Neuronal stem cell (in vitro differentiated cells): ENCODE measurements around the gene KIF26B.

Experiments
- DNase-seq: peaks from one replicate; pipeline ENCODE4 v3.0.0-alpha.2; 2013; ENCODE audit warnings: low spot score
- H2AFZ ChIP-seq: one replicate; pipeline ENCODE4 v1.6.1; 2013; ENCODE audit warnings: mild to moderate bottlenecking, low read length, inconsistent platforms
- H2AK5ac ChIP-seq: 2 replicates; pipeline ENCODE4 v1.6.1; 2013; ENCODE audit warnings: low read depth, mild to moderate bottlenecking, inconsistent platforms, low read length, moderate library complexity, mixed read lengths
- H2BK120ac ChIP-seq: 2 replicates; pipeline ENCODE4 v1.6.1; 2013; ENCODE audit warnings: low read depth, mild to moderate bottlenecking, inconsistent platforms, low read length, moderate library complexity, mixed read lengths
- H2BK12ac ChIP-seq: one replicate; pipeline ENCODE4 v1.6.1; 2013; ENCODE audit warnings: low read length, inconsistent platforms
- H2BK15ac ChIP-seq: 2 replicates; pipeline ENCODE4 v1.6.1; 2013; ENCODE audit warnings: mild to moderate bottlenecking, low read length, inconsistent platforms, mixed read lengths
- H2BK5ac ChIP-seq: one replicate; pipeline ENCODE4 v1.6.1; 2013; ENCODE audit warnings: inconsistent platforms, mild to moderate bottlenecking, low read length, moderate library complexity
- H3K14ac ChIP-seq: one replicate; pipeline ENCODE4 v1.6.1; 2013; ENCODE audit warnings: low read length, inconsistent platforms
- H3K18ac ChIP-seq: 2 replicates; pipeline ENCODE4 v1.6.1; 2013; ENCODE audit warnings: low read length, inconsistent platforms
- H3K23ac ChIP-seq: 2 replicates; pipeline ENCODE4 v1.6.1; 2013; ENCODE audit warnings: low read depth, mild to moderate bottlenecking, mixed read lengths, low read length, inconsistent platforms; ENCODE audit not compliant: poor library complexity
- H3K27ac ChIP-seq: replicated peaks from 3 replicates; pipeline ENCODE4 v1.5.1; 2013; ENCODE audit warnings: low read length, inconsistent platforms
- H3K27me3 ChIP-seq, 3 experiments: 2 replicates each; pipeline ENCODE4 v1.6.1; 2013; ENCODE audit warnings: low read length in 3 of 3, mild to moderate bottlenecking in 2 of 3, inconsistent platforms in 1 of 3, low read depth in 1 of 3, mixed read lengths in 1 of 3, moderate library complexity in 1 of 3; ENCODE audit not compliant: control insufficient read depth in 3 of 3, insufficient read depth in 3 of 3
- H3K36me3 ChIP-seq, 2 donors: replicated peaks in 1 of 2; 2 replicates each; pipeline ENCODE4 v1.6.1; 2013; ENCODE audit warnings: low read length in 2 of 2; ENCODE audit not compliant: control insufficient read depth in 2 of 2, insufficient read depth in 2 of 2
- H3K4ac ChIP-seq: 2 replicates; pipeline ENCODE4 v1.6.1; 2013; ENCODE audit warnings: inconsistent platforms, mild to moderate bottlenecking, low read length, moderate library complexity
- H3K4me1 ChIP-seq, 2 donors: 1 replicate in 1 of 2; 2 replicates in 1 of 2; pipeline ENCODE4 v1.6.1; 2013; ENCODE audit warnings: low read length in 2 of 2, low read depth in 1 of 2; ENCODE audit not compliant: control insufficient read depth in 2 of 2, insufficient read depth in 1 of 2
- H3K4me2 ChIP-seq: one replicate; pipeline ENCODE4 v1.6.1; 2013; ENCODE audit warnings: mild to moderate bottlenecking, low read length, inconsistent platforms; ENCODE audit not compliant: insufficient read depth, poor library complexity, severe bottlenecking
- H3K4me3 ChIP-seq, 2 donors: 2 replicates each; pipeline ENCODE4 v1.5.1; 2013; ENCODE audit warnings: low read length in 2 of 2, mild to moderate bottlenecking in 2 of 2, inconsistent platforms in 1 of 2, moderate library complexity in 1 of 2
- H3K79me1 ChIP-seq: one replicate; pipeline ENCODE4 v1.6.1; 2013; ENCODE audit warnings: low read depth, mild to moderate bottlenecking, inconsistent platforms, low read length, moderate library complexity
- H3K9ac ChIP-seq: one replicate; pipeline ENCODE4 v1.6.1; 2013; ENCODE audit warnings: mild to moderate bottlenecking, low read depth, low read length, inconsistent platforms; ENCODE audit not compliant: poor library complexity
- H3K9me3 ChIP-seq, 2 donors: replicated peaks in 1 of 2; 2 replicates each; pipeline versions ENCODE3 to v1.6.1; 2013; ENCODE audit warnings: low read length in 2 of 2, mild to moderate bottlenecking in 2 of 2, inconsistent platforms in 1 of 2, low read depth in 1 of 2, mixed read lengths in 1 of 2, moderate library complexity in 1 of 2; ENCODE audit not compliant: control insufficient read depth in 2 of 2, insufficient read depth in 1 of 2
- H4K8ac ChIP-seq: one replicate; pipeline ENCODE4 v1.6.1; 2013; ENCODE audit warnings: low read depth, mild to moderate bottlenecking, inconsistent platforms, low read length, moderate library complexity
- H4K91ac ChIP-seq: one replicate; pipeline ENCODE4 v1.6.1; 2013; ENCODE audit warnings: low read length, low read depth, mild to moderate bottlenecking, inconsistent platforms; ENCODE audit not compliant: poor library complexity
- WGBS, 2 donors: extraction: QIAGEN DNeasy Blood & Tissue Kit; methylation state at CpG; one replicate each; pipeline ENCODE4 v1.1.7; 2013; ENCODE audit warnings: missing lambda C conversion rate in 2 of 2, mixed read lengths in 1 of 2; ENCODE audit not compliant: insufficient read length in 2 of 2, insufficient replicate concordance in 1 of 2; ENCODE audit errors: extremely low coverage in 2 of 2; 5-methylcytosine and 5-hydroxymethylcytosine counted together

KIF26B gene

GRCh38 chr1:245108246-245108645, 46.5 kb upstream of the KIF26B start:
- H3K4me3 ChIP-seq, result no peak overlapping the region
- no peak overlapping the region for H4K91ac ChIP-seq
- H4K8ac ChIP-seq, result no peak overlapping the region
- H2BK120ac ChIP-seq, result no peak overlapping the region
- DNase-seq, result no peak
- H2AFZ ChIP-seq, result peak overlapping the region; percentile 26
- no peak overlapping the region for H2AK5ac ChIP-seq
- H2BK5ac ChIP-seq, result no peak overlapping the region
- no peaks in the 10 kb centered on the region for H3K79me1 ChIP-seq
- H3K14ac ChIP-seq, result no peak overlapping the region
- WGBS, 2 donors, result no CpG with 5 or more reads among the region's 4 CpGs
- H2BK12ac ChIP-seq, result no peak overlapping the region
- H3K23ac ChIP-seq, result no peak overlapping the region
- no peak overlapping the region for H3K4me2 ChIP-seq
- H3K18ac ChIP-seq, result no peak overlapping the region
- peaks cover 3 to 17% of the 10 kb centered on the region in 2 donors for H3K4me1 ChIP-seq
- no peak overlapping the region for H3K27ac ChIP-seq
- H3K4ac ChIP-seq, result no peak overlapping the region
- H3K27me3 ChIP-seq, result no peaks in the 10 kb centered on the region
- no peak overlapping the region for H2BK15ac ChIP-seq
- H3K9ac ChIP-seq, result no peak overlapping the region
- H3K36me3 ChIP-seq, result no peaks in the 10 kb centered on the region
- H3K9me3 ChIP-seq, result no peaks in the 10 kb centered on the region

GRCh38 chr1:245108909-245109308, 45.9 kb upstream of the KIF26B start:
- no peak overlapping the region for H3K23ac ChIP-seq
- no peak overlapping the region for H3K4me2 ChIP-seq
- DNase-seq, result no peak
- peaks cover 3 to 17% of the 10 kb centered on the region in 2 donors for H3K4me1 ChIP-seq
- H2AFZ ChIP-seq, result no peak overlapping the region
- no peak overlapping the region for H2AK5ac ChIP-seq
- no peak overlapping the region for H2BK120ac ChIP-seq
- no peak overlapping the region for H2BK12ac ChIP-seq
- H2BK5ac ChIP-seq, result no peak overlapping the region
- no peak overlapping the region for H4K91ac ChIP-seq
- H3K79me1 ChIP-seq, result no peaks in the 10 kb centered on the region
- no peak overlapping the region for H3K4ac ChIP-seq
- H3K4me3 ChIP-seq, result no peak overlapping the region
- no peak overlapping the region for H2BK15ac ChIP-seq
- WGBS, 2 donors, result no CpG with 5 or more reads among the region's 7 CpGs
- no peak overlapping the region for H3K18ac ChIP-seq
- no peaks in the 10 kb centered on the region for H3K36me3 ChIP-seq
- H3K27me3 ChIP-seq, result no peaks in the 10 kb centered on the region
- no peaks in the 10 kb centered on the region for H3K9me3 ChIP-seq
- no peak overlapping the region for H3K14ac ChIP-seq
- H3K27ac ChIP-seq, result no peak overlapping the region
- no peak overlapping the region for H4K8ac ChIP-seq
- H3K9ac ChIP-seq, result no peak overlapping the region

GRCh38 chr1:245110406-245110805, 44.4 kb upstream of the KIF26B start:
- Histone ChIP-seq H2AFZ (no peak overlapping the region), H2BK5ac (no peak overlapping the region), H3K27ac (no peak overlapping the region), H3K4me3 (no peak overlapping the region), H3K4ac (no peak overlapping the region), H2BK120ac (no peak overlapping the region), H2AK5ac (no peak overlapping the region), H3K36me3 (no peaks in the 10 kb centered on the region), H3K23ac (no peak overlapping the region), H3K79me1 (no peaks in the 10 kb centered on the region), H3K27me3 (no peaks in the 10 kb centered on the region), H3K14ac (no peak overlapping the region), H4K8ac (no peak overlapping the region), H4K91ac (no peak overlapping the region), H3K4me2 (no peak overlapping the region), H3K4me1 (peaks cover 3 to 17% of the 10 kb centered on the region in 2 donors), H2BK15ac (no peak overlapping the region), H3K9ac (no peak overlapping the region), H3K18ac (no peak overlapping the region), H3K9me3 (no peaks in the 10 kb centered on the region), H2BK12ac (no peak overlapping the region)
- DNase-seq, result no peak
- no CpG with 5 or more reads among the region's 2 CpGs for WGBS, 2 donors

GRCh38 chr1:245111073-245111472, 43.7 kb upstream of the KIF26B start:
- no CpG with 5 or more reads among the region's 6 CpGs for WGBS, 2 donors
- H3K27me3 ChIP-seq, result no peaks in the 10 kb centered on the region
- H3K9me3 ChIP-seq, result no peaks in the 10 kb centered on the region
- no peak overlapping the region for H3K27ac ChIP-seq
- H2AFZ ChIP-seq, result no peak overlapping the region
- no peak overlapping the region for H2BK12ac ChIP-seq
- no peaks in the 10 kb centered on the region for H3K79me1 ChIP-seq
- no peak overlapping the region for H4K8ac ChIP-seq
- H3K23ac ChIP-seq, result no peak overlapping the region
- H2BK120ac ChIP-seq, result no peak overlapping the region
- H3K4me3 ChIP-seq, result no peak overlapping the region
- no peak for DNase-seq
- H3K18ac ChIP-seq, result no peak overlapping the region
- H4K91ac ChIP-seq, result no peak overlapping the region
- H2BK15ac ChIP-seq, result no peak overlapping the region
- no peaks in the 10 kb centered on the region for H3K36me3 ChIP-seq
- no peak overlapping the region for H2AK5ac ChIP-seq
- no peak overlapping the region for H3K14ac ChIP-seq
- no peak overlapping the region for H3K4ac ChIP-seq
- no peak overlapping the region for H2BK5ac ChIP-seq
- no peak overlapping the region for H3K4me2 ChIP-seq
- peaks cover 3 to 17% of the 10 kb centered on the region in 2 donors for H3K4me1 ChIP-seq
- H3K9ac ChIP-seq, result no peak overlapping the region
